GM12801 (cell line): ENCODE results near the gene U2AF1L4.

Experiments
- TF ChIP-seq, protein P1 (sequence below): IDR thresholded peaks from one replicate; pipeline ENCODE4 v1.5.1; 2011; ENCODE audit warnings: control low read depth; ENCODE audit not compliant: insufficient read length; ENCODE audit errors: extremely low read depth

Gene U2AF1L4

GRCh38 chr19:35784503-35785338 is 39.5 kb upstream of the U2AF1L4 start:
- TF ChIP-seq, protein P1, sequence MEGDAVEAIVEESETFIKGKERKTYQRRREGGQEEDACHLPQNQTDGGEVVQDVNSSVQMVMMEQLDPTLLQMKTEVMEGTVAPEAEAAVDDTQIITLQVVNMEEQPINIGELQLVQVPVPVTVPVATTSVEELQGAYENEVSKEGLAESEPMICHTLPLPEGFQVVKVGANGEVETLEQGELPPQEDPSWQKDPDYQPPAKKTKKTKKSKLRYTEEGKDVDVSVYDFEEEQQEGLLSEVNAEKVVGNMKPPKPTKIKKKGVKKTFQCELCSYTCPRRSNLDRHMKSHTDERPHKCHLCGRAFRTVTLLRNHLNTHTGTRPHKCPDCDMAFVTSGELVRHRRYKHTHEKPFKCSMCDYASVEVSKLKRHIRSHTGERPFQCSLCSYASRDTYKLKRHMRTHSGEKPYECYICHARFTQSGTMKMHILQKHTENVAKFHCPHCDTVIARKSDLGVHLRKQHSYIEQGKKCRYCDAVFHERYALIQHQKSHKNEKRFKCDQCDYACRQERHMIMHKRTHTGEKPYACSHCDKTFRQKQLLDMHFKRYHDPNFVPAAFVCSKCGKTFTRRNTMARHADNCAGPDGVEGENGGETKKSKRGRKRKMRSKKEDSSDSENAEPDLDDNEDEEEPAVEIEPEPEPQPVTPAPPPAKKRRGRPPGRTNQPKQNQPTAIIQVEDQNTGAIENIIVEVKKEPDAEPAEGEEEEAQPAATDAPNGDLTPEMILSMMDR: no peak

- TF ChIP-seq, protein P1: no peak
These were observed 38.5 kb upstream of the U2AF1L4 start for GRCh38 chr19:35783469-35784434.

DNA sequence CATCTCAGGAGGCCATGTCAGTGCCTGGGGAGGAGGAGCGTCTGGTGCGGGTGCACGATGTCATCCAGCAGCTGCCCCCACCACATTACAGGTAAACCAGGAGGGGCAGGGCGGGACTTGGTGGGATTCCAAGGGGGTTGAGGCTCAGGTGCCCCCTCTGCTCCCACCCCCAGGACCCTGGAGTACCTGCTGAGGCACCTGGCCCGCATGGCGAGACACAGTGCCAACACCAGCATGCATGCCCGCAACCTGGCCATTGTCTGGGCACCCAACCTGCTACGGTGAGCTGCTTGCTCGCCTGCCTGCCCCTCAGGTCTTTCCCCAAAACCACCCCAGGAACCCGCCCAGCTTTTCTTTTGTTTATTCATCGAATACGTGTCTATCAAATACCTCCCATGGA is 37.4 kb upstream of the U2AF1L4 start:
- TF ChIP-seq, protein P1: no peak

GRCh38 chr19:35781650-35782049 is 36.4 kb upstream of the U2AF1L4 start:
- TF ChIP-seq, protein P1: no peak

DNA sequence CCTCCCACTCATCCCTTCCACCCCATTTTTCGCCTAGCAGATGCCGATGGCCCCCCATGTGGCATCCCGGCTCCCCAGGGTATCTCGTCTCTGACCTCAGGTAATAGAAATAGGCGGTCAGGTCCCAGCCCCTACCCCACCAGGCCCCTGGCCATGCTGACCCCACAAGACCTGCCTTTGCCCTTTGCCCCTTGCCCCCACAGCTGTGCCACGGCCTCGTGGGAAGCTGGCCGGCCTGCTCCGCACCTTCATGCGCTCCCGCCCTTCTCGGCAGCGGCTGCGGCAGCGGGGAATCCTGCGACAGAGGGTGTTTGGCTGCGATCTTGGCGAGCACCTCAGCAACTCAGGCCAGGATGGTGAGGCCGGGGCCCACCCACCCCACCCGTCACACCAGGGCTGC is 35.5 kb upstream of the U2AF1L4 start:
- TF ChIP-seq, protein P1: no peak

DNA sequence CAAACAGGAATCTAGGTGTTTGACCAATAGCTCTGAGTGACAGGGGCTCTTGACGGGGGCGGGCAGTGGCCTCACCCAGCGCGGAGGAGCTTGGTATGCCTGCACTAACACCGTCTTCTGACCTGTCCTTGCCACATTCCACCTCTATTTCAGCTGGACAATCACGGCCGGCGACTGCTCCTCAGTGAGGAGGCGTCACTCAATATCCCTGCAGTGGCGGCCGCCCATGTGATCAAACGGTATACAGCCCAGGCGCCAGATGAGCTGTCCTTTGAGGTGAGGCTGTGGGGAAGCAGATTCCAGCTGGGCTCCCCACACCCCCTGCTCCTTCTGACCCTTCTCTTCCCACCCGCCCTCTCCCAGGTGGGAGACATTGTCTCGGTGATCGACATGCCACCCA is 34.8 kb upstream of the U2AF1L4 start:
- TF ChIP-seq, protein P1: no peak

DNA sequence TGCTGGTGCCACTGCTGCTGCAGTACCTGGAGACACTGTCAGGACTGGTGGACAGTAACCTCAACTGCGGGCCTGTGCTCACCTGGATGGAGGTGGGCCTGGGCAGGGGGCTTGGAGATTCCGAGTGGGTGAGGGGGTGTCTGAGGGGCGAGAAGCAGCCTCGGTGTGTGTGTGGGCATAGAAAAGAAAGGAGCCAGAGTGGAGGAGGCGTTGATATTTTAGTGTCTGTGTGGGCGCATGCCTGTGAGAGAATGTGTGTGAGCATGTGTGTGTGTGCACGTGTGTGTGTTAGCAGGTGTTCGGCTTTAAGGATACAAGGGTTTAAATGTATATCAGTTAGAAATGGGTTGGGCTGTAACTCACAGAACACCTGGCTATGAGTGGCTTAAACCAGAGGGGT is 33.8 kb upstream of the U2AF1L4 start:
- TF ChIP-seq, protein P1: no peak
